Pancreas (tissue), 10 donors: Measurements from ENCODE around the gene CCDC182. TPM values are rescaled to one million over a fixed set of nuclear protein-coding genes. Genes with fewer than 3 reads are reported as not detected.
A peak's percentile ranks its signal among the peaks of the same experiment; 100 is the strongest.

Experiments
- ATAC-seq, 4 donors: fragments of 200-7000 bp; cut with Tn5 transposase; one replicate each; pipeline versions ENCODE4 v1.8.0 to v1.9.1; 2020; ENCODE audit warnings: mild to moderate bottlenecking in 4 of 4, moderate library complexity in 4 of 4
- DNase-seq, 6 donors: peaks; one replicate each; pipeline ENCODE4 v3.0.0-alpha.2; 2020
- FAIRE-seq: peaks from 2 replicates; lab custom pipeline; 2012; peaks lifted over from hg19 to GRCh38; lab: Jason Lieb, UNC
- H3K27ac ChIP-seq, 4 donors: fragments of 200-600 bp; sonication (generic); 1 replicate in 3 of 4; 2 replicates in 1 of 4; pipeline versions ENCODE4 v1.5.0 to v1.8.0; 2020
- H3K27me3 ChIP-seq, 4 donors: fragments of 200-600 bp; one replicate each; pipeline ENCODE4 v1.8.0; 2021
- H3K36me3 ChIP-seq, 3 donors: fragments of 200-600 bp; sonication (generic) in 1 of 3; one replicate each; pipeline versions ENCODE4 v1.5.0 to v1.8.0; 2020 to 2021
- H3K4me1 ChIP-seq, 3 donors: fragments of 200-600 bp; one replicate each; pipeline ENCODE4 v1.8.0; 2021
- H3K4me3 ChIP-seq, 4 donors: fragments of 200-600 bp; sonication (generic) in 2 of 4; one replicate each; pipeline versions ENCODE4 v1.5.0 to v1.8.0; 2020 to 2021
- H3K9me3 ChIP-seq, 4 donors: fragments of 200-600 bp; one replicate each; pipeline ENCODE4 v1.8.0; 2021
- CTCF ChIP-seq, 4 donors: fragments of 200-600 bp; sonication (generic) in 3 of 4; IDR thresholded peaks; one replicate each; pipeline versions ENCODE4 v1.5.0 to v1.8.0; 2021; ENCODE audit warnings: antibody characterized with exemption in 4 of 4
- WGBS, 2 donors: extraction: QIAGEN DNeasy Blood & Tissue Kit; methylation state at CpG; one replicate each; pipeline ENCODE4 v1.1.7; 2013; 5-methylcytosine and 5-hydroxymethylcytosine counted together
- intact Hi-C, 3 donors: fragments of 100-400 bp; cut with DNase I; formaldehyde crosslinking; loops; one replicate each; pipeline versions ENCODE4 v1.11.1 to v1.14.2; 2022
- polyA plus RNA-seq, 2 donors: library from polyadenylated mRNA; stranded (reverse); fragments of 200-250 nt; gene quantifications; one replicate each; pipeline ENCODE4 v1.2.3, GENCODE V29; 2013
- total RNA-seq, 6 donors: library from RNA; stranded (reverse); fragmentation: NEBNext Ultra II Directional in 4 of 6; extraction: Animal tissue kit (Norgen Biotek cat#: 25700) in 4 of 6; gene quantifications; one replicate each; pipeline versions ENCODE4 v1.2.1 to v1.2.4, GENCODE V29; 2021 to 2023
- donor health status: healthy with polysubstance abuse.
- donor health status: DM: no; HTN: no; CAD: no; lungs with moderate emphysema.
- donor health status: DM: no; HTN: no; CAD: no.
- donor health status: control.
- donor health status: control.
- donor health status: Bipolar disorder and iron deficiency.
- donor health status: DM: yes; HTN: yes; CAD: no.
- donor health status: DM: no; HTN: no; CAD: no.
- donor health status: DM: no; HTN: no; CAD: no.
- donor health status: DM: yes; HTN: yes; CAD: no.

Gene CCDC182
- total and polyA plus RNA-seq, 8 donors, result not detected

- Histone ChIP-seq H3K4me3 (no peak overlapping the region), H3K27ac (no peak overlapping the region), H3K4me1 (peaks cover 0 to 5% (median 0%) of the 10 kb centered on the region in 3 donors), H3K9me3 (no peaks in the 10 kb centered on the region), H3K36me3 (no peaks in the 10 kb centered on the region), H3K27me3 (no peaks in the 10 kb centered on the region)
- TF ChIP-seq CTCF (IDR thresholded peaks at IDR 0.05), result no peak
- intact Hi-C loops, result loop anchor here in 1 of 3 donors (5.0 kb wide), 1 partner anchor 507 kb away; no protein-coding TSS in a partner anchor
- no peak for DNase-seq
- 76 to 83% methylated on average over 3 of the region's 3 CpGs for WGBS, 2 donors
- no peak for ATAC-seq
- no peak for FAIRE-seq
Observed at GRCh38 chr17:57749701-57750100, 4.6 kb upstream of the CCDC182 start.

GRCh38 chr17:57747221-57748017, 2.3 kb upstream of the CCDC182 start:
- WGBS, 2 donors, result 15 to 18% methylated on average over 6 of the region's 6 CpGs
- H3K36me3 ChIP-seq, result no peaks in the 10 kb centered on the region
- H3K27ac ChIP-seq, result no peak overlapping the region
- no peaks in the 10 kb centered on the region for H3K27me3 ChIP-seq
- peak; percentile 58 to 87 (median 84) for ATAC-seq
- no peak overlapping the region for H3K4me3 ChIP-seq
- TF ChIP-seq CTCF (IDR thresholded peaks at IDR 0.05), result peak in 3 of 4 donors; percentile 38 to 51 (median 49)
- intact Hi-C loops, result loop anchor here in 1 of 3 donors (5.0 kb wide), 1 partner anchor 505 kb away; no protein-coding TSS in a partner anchor
- peaks cover 0 to 5% (median 0%) of the 10 kb centered on the region in 3 donors for H3K4me1 ChIP-seq
- peak; percentile 59 for FAIRE-seq
- H3K9me3 ChIP-seq, result no peaks in the 10 kb centered on the region
- DNase-seq, result peak in 2 of 6 donors; percentile 10 to 29

- intact Hi-C loops, result loop anchor here in 1 of 3 donors (5.0 kb wide), 1 partner anchor 504 kb away; no protein-coding TSS in a partner anchor
Observed at GRCh38 chr17:57746221-57746620, 1.1 kb upstream of the CCDC182 start.

GRCh38 chr17:57744195-57745170, 616 bp downstream of the CCDC182 start:
- no peak for FAIRE-seq
- Histone ChIP-seq H3K4me3 (no peak overlapping the region), H3K4me1 (no peaks in the 10 kb centered on the region), H3K9me3 (no peaks in the 10 kb centered on the region), H3K27me3 (no peaks in the 10 kb centered on the region), H3K27ac (no peak overlapping the region), H3K36me3 (no peaks in the 10 kb centered on the region)
- no peak for ATAC-seq
- intact Hi-C loops, result loop anchor here in 1 of 3 donors (5.0 kb wide), 1 partner anchor 502 kb away; no protein-coding TSS in a partner anchor
- no peak for TF ChIP-seq CTCF (IDR thresholded peaks at IDR 0.05)
- WGBS, 2 donors, result 79 to 82% methylated on average over 22 to 26 of the region's 26 CpGs
- DNase-seq, result no peak

More at GRCh38 chr17:57746221-57746620, 1.1 kb upstream of the CCDC182 start:
- no peak for ATAC-seq
- no peak for FAIRE-seq
- Histone ChIP-seq H3K36me3 (no peaks in the 10 kb centered on the region), H3K27me3 (no peaks in the 10 kb centered on the region), H3K4me3 (no peak overlapping the region), H3K4me1 (peaks cover 0 to 5% (median 0%) of the 10 kb centered on the region in 3 donors), H3K27ac (no peak overlapping the region), H3K9me3 (no peaks in the 10 kb centered on the region)
- TF ChIP-seq CTCF (IDR thresholded peaks at IDR 0.05), result no peak
- DNase-seq, result no peak
